WTC11 (cell line): ENCODE data around the gene GPC6. TPM values are rescaled to one million over a fixed set of nuclear protein-coding genes. Genes with fewer than 3 reads are reported as not detected.

Experiments used
- ATAC-seq: fragments of 200-7000 bp; cut with Tn5 transposase; 2 replicates; pipeline ENCODE4 v1.10.0; 2021; ENCODE audit warnings: mild to moderate bottlenecking, moderate library complexity
- CTCF ChIA-PET: fragments of 300-600 bp; sonication (Branson Sonifier 250); formaldehyde crosslinking; loops from one replicate; lab custom pipeline; 2021; ENCODE audit warnings: antibody characterized with exemption; lab: Charles Lee
- POLR2A ChIA-PET: fragments of 350-600 bp; sonication (Branson Sonifier 250); formaldehyde crosslinking; loops from one replicate; lab custom pipeline; 2021; ENCODE audit warnings: antibody characterized with exemption; lab: Charles Lee
- DNase-seq: peaks from one replicate; pipeline ENCODE4 v3.0.0; 2021; ENCODE audit warnings: low spot score
- H3K27ac Mint-ChIP-seq: 2 replicates; pipeline ENCODE4 v1.8.0; 2021; ENCODE audit warnings: mixed read lengths
- H3K27me3 Mint-ChIP-seq: 2 replicates; pipeline ENCODE4 v1.8.0; 2021; ENCODE audit warnings: low read depth, mild to moderate bottlenecking, moderate library complexity, mixed read lengths
- H3K36me3 Mint-ChIP-seq: 2 replicates; pipeline ENCODE4 v1.8.0; 2021; ENCODE audit warnings: mixed read lengths
- H3K4me1 Mint-ChIP-seq: 2 replicates; pipeline ENCODE4 v1.8.0; 2022; ENCODE audit warnings: mixed read lengths
- H3K4me3 Mint-ChIP-seq: 2 replicates; pipeline ENCODE4 v1.8.0; 2021; ENCODE audit warnings: mild to moderate bottlenecking, moderate library complexity, mixed read lengths
- H3K9me3 Mint-ChIP-seq: 2 replicates; pipeline ENCODE4 v1.8.0; 2021; ENCODE audit warnings: mixed read lengths
- CDX4 ChIP-seq: fragments of 250-450 bp; sonication (Bioruptor Pico); IDR thresholded peaks from 2 replicates; pipeline ENCODE4 v1.9.0; 2021; ENCODE audit warnings: moderate library complexity, mild to moderate bottlenecking, inconsistent platforms, borderline replicate concordance
- E2F4 ChIP-seq: sonication (generic); formaldehyde crosslinking; IDR thresholded peaks from 2 replicates; pipeline ENCODE4 v1.8.1; 2022; ENCODE audit warnings: low read depth, mild to moderate bottlenecking, moderate library complexity, missing genetic modification reagents, borderline replicate concordance
- FOXJ3 ChIP-seq: sonication (generic); formaldehyde crosslinking; IDR thresholded peaks from 2 replicates; pipeline ENCODE4 v1.9.0; 2021; ENCODE audit warnings: missing genetic modification reagents, mild to moderate bottlenecking, borderline replicate concordance
- FOXP4 ChIP-seq: sonication (generic); formaldehyde crosslinking; IDR thresholded peaks from 2 replicates; pipeline ENCODE4 v1.8.0; 2022; ENCODE audit warnings: mild to moderate bottlenecking, missing genetic modification reagents
- JAZF1 ChIP-seq: fragments of 250-450 bp; sonication (Bioruptor Pico); IDR thresholded peaks from 2 replicates; pipeline ENCODE4 v1.9.0; 2021; ENCODE audit warnings: moderate library complexity, mild to moderate bottlenecking, inconsistent platforms
- MXD4 ChIP-seq: fragments of 250-450 bp; sonication (Bioruptor Pico); IDR thresholded peaks from 2 replicates; pipeline ENCODE4 v1.8.0; 2021; ENCODE audit warnings: mild to moderate bottlenecking, moderate library complexity, borderline replicate concordance
- NR1H2 ChIP-seq: sonication (generic); formaldehyde crosslinking; IDR thresholded peaks from 2 replicates; pipeline ENCODE4 v1.9.0; 2021; ENCODE audit warnings: mild to moderate bottlenecking, moderate library complexity, missing genetic modification reagents
- ZNF317 ChIP-seq: sonication (generic); formaldehyde crosslinking; IDR thresholded peaks from 2 replicates; pipeline ENCODE4 v1.8.1; 2023; ENCODE audit warnings: low read depth, mild to moderate bottlenecking, moderate library complexity, missing genetic modification reagents, borderline replicate concordance
- ZNF396 ChIP-seq: fragments of 250-450 bp; sonication (Bioruptor Pico); IDR thresholded peaks from 2 replicates; pipeline ENCODE4 v1.8.0; 2021; ENCODE audit warnings: mild to moderate bottlenecking, moderate library complexity, borderline replicate concordance
- total RNA-seq: library from RNA; stranded (reverse); gene quantifications from 3 replicates; pipeline ENCODE4 v1.2.3, GENCODE V29; 2021
- TF ChIP-seq, protein P1 (sequence below): fragments of 250-450 bp; sonication (Bioruptor Pico); IDR thresholded peaks from 2 replicates; pipeline ENCODE4 v2.1.2; 2022; ENCODE audit warnings: mild to moderate bottlenecking, moderate library complexity
- TF ChIP-seq, protein P2 (sequence below): sonication (generic); formaldehyde crosslinking; IDR thresholded peaks from 2 replicates; pipeline ENCODE4 v1.8.1; 2022; ENCODE audit warnings: mild to moderate bottlenecking, missing genetic modification reagents, moderate library complexity, borderline replicate concordance
- TF ChIP-seq, protein P3 (sequence below): sonication (generic); formaldehyde crosslinking; IDR thresholded peaks from 2 replicates; pipeline ENCODE4 v1.8.1; 2022; ENCODE audit warnings: mild to moderate bottlenecking, moderate library complexity, missing genetic modification reagents
- TF ChIP-seq, protein P4 (sequence below): fragments of 250-450 bp; sonication (Bioruptor Pico); IDR thresholded peaks from 2 replicates; pipeline ENCODE4 v1.9.0; 2021; ENCODE audit warnings: mild to moderate bottlenecking
- TF ChIP-seq, protein P5 (sequence below): sonication (generic); formaldehyde crosslinking; IDR thresholded peaks from 2 replicates; pipeline ENCODE4 v1.8.0; 2023; ENCODE audit warnings: missing genetic modification reagents
- TF ChIP-seq, protein P6 (sequence below): sonication (generic); formaldehyde crosslinking; IDR thresholded peaks from 2 replicates; pipeline ENCODE4 v1.8.1; 2023; ENCODE audit warnings: mild to moderate bottlenecking, missing genetic modification reagents, borderline replicate concordance
- TF ChIP-seq, protein P7 (sequence below): sonication (generic); formaldehyde crosslinking; IDR thresholded peaks from 2 replicates; pipeline ENCODE4 v1.8.0; 2022; ENCODE audit warnings: mild to moderate bottlenecking, missing genetic modification reagents

GPC6 gene
- total RNA-seq, 1 experiment from 2014 or later, result 19.5 TPM

DNA sequence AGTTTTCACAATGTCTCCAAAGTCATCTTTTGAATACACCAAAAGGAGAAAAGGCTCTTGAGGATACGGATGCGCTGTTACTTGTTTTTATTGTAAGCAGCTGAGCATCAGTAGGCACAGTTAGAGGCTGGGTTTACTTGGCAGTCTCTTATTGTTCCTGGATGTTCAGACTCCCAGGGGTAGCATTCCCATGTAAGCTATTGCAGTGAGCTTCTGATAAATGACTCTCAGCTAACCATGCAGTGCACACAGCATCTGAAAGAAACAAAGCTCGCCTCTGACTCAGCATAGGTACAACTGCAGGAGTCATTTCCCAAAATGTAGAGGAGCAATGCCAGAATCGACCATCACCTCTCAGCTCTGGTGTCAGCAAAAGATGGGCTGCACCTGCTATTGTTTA is 1168.1 kb downstream of the GPC6 start (continued):
- TF ChIP-seq, protein P1, sequence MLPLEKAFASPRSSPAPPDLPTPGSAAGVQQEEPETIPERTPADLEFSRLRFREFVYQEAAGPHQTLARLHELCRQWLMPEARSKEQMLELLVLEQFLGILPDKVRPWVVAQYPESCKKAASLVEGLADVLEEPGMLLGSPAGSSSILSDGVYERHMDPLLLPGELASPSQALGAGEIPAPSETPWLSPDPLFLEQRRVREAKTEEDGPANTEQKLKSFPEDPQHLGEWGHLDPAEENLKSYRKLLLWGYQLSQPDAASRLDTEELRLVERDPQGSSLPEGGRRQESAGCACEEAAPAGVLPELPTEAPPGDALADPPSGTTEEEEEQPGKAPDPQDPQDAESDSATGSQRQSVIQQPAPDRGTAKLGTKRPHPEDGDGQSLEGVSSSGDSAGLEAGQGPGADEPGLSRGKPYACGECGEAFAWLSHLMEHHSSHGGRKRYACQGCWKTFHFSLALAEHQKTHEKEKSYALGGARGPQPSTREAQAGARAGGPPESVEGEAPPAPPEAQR (CRISPR knock-in tag), result no peak
- no peak for TF ChIP-seq NR1H2 (CRISPR knock-in tag)
- TF ChIP-seq JAZF1, result no peak
- TF ChIP-seq, protein P2, sequence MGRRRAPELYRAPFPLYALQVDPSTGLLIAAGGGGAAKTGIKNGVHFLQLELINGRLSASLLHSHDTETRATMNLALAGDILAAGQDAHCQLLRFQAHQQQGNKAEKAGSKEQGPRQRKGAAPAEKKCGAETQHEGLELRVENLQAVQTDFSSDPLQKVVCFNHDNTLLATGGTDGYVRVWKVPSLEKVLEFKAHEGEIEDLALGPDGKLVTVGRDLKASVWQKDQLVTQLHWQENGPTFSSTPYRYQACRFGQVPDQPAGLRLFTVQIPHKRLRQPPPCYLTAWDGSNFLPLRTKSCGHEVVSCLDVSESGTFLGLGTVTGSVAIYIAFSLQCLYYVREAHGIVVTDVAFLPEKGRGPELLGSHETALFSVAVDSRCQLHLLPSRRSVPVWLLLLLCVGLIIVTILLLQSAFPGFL, result no peak
- TF ChIP-seq, all 79 proteins: peak for 0

- CTCF ChIA-PET, result interaction anchor here (0.8 to 1.4 kb wide), 2 partner anchors 19 to 21 kb away, joined by 4 to 8 read pairs; no protein-coding TSS in a partner anchor
- ATAC-seq, result peak; percentile 63; the same call in 1 of the 2 replicates
Observed at GRCh38 chr13:94395860-94396259, 1169.3 kb downstream of the GPC6 start.

More at GRCh38 chr13:94395860-94396259, 1169.3 kb downstream of the GPC6 start:
- H3K36me3 Mint-ChIP-seq, result no peaks in the 10 kb centered on the region
- H3K4me3 Mint-ChIP-seq, result no peak overlapping the region
- no peaks in the 10 kb centered on the region for H3K9me3 Mint-ChIP-seq
- no peaks in the 10 kb centered on the region for H3K27me3 Mint-ChIP-seq
- POLR2A ChIA-PET, result interaction anchor here (0.6 kb wide), 1 partner anchor 1928 kb away, joined by 6 read pairs; no protein-coding TSS in a partner anchor
- TF ChIP-seq MXD4 (CRISPR knock-in tag) (no peak), FOXJ3 (CRISPR knock-in tag) (no peak), CDX4 (CRISPR knock-in tag) (no peak), ZNF317 (no peak), FOXP4 (CRISPR knock-in tag) (no peak), E2F4 (CRISPR knock-in tag) (no peak), ZNF396 (CRISPR knock-in tag) (no peak)
- TF ChIP-seq, protein P3, sequence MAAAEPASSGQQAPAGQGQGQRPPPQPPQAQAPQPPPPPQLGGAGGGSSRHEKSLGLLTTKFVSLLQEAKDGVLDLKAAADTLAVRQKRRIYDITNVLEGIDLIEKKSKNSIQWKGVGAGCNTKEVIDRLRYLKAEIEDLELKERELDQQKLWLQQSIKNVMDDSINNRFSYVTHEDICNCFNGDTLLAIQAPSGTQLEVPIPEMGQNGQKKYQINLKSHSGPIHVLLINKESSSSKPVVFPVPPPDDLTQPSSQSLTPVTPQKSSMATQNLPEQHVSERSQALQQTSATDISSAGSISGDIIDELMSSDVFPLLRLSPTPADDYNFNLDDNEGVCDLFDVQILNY, result no peak
- TF ChIP-seq, protein P4, sequence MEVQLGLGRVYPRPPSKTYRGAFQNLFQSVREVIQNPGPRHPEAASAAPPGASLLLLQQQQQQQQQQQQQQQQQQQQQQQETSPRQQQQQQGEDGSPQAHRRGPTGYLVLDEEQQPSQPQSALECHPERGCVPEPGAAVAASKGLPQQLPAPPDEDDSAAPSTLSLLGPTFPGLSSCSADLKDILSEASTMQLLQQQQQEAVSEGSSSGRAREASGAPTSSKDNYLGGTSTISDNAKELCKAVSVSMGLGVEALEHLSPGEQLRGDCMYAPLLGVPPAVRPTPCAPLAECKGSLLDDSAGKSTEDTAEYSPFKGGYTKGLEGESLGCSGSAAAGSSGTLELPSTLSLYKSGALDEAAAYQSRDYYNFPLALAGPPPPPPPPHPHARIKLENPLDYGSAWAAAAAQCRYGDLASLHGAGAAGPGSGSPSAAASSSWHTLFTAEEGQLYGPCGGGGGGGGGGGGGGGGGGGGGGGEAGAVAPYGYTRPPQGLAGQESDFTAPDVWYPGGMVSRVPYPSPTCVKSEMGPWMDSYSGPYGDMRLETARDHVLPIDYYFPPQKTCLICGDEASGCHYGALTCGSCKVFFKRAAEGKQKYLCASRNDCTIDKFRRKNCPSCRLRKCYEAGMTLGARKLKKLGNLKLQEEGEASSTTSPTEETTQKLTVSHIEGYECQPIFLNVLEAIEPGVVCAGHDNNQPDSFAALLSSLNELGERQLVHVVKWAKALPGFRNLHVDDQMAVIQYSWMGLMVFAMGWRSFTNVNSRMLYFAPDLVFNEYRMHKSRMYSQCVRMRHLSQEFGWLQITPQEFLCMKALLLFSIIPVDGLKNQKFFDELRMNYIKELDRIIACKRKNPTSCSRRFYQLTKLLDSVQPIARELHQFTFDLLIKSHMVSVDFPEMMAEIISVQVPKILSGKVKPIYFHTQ (CRISPR knock-in tag), result no peak
- TF ChIP-seq, protein P5, sequence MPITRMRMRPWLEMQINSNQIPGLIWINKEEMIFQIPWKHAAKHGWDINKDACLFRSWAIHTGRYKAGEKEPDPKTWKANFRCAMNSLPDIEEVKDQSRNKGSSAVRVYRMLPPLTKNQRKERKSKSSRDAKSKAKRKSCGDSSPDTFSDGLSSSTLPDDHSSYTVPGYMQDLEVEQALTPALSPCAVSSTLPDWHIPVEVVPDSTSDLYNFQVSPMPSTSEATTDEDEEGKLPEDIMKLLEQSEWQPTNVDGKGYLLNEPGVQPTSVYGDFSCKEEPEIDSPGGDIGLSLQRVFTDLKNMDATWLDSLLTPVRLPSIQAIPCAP (CRISPR knock-in tag), result no peak
- TF ChIP-seq, protein P6, sequence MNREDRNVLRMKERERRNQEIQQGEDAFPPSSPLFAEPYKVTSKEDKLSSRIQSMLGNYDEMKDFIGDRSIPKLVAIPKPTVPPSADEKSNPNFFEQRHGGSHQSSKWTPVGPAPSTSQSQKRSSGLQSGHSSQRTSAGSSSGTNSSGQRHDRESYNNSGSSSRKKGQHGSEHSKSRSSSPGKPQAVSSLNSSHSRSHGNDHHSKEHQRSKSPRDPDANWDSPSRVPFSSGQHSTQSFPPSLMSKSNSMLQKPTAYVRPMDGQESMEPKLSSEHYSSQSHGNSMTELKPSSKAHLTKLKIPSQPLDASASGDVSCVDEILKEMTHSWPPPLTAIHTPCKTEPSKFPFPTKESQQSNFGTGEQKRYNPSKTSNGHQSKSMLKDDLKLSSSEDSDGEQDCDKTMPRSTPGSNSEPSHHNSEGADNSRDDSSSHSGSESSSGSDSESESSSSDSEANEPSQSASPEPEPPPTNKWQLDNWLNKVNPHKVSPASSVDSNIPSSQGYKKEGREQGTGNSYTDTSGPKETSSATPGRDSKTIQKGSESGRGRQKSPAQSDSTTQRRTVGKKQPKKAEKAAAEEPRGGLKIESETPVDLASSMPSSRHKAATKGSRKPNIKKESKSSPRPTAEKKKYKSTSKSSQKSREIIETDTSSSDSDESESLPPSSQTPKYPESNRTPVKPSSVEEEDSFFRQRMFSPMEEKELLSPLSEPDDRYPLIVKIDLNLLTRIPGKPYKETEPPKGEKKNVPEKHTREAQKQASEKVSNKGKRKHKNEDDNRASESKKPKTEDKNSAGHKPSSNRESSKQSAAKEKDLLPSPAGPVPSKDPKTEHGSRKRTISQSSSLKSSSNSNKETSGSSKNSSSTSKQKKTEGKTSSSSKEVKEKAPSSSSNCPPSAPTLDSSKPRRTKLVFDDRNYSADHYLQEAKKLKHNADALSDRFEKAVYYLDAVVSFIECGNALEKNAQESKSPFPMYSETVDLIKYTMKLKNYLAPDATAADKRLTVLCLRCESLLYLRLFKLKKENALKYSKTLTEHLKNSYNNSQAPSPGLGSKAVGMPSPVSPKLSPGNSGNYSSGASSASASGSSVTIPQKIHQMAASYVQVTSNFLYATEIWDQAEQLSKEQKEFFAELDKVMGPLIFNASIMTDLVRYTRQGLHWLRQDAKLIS (CRISPR knock-in tag), result no peak
- TF ChIP-seq, protein P7, sequence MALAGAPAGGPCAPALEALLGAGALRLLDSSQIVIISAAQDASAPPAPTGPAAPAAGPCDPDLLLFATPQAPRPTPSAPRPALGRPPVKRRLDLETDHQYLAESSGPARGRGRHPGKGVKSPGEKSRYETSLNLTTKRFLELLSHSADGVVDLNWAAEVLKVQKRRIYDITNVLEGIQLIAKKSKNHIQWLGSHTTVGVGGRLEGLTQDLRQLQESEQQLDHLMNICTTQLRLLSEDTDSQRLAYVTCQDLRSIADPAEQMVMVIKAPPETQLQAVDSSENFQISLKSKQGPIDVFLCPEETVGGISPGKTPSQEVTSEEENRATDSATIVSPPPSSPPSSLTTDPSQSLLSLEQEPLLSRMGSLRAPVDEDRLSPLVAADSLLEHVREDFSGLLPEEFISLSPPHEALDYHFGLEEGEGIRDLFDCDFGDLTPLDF (CRISPR knock-in tag), result no peak
- DNase-seq, result no peak
- H3K4me1 Mint-ChIP-seq, result peaks cover 10% of the 10 kb centered on the region
- no peak overlapping the region for H3K27ac Mint-ChIP-seq
